Measurements from ENCODE around the gene SSH2. TPM values are rescaled to one million over a fixed set of nuclear protein-coding genes. Genes with fewer than 3 reads are reported as not detected.
A peak's percentile ranks its signal among the peaks of the same experiment; 100 is the strongest.

Gene SSH2
- total and polyA plus RNA-seq, 9 of the 15 experiments (the other 6 are each of a cell fraction or from before 2014, with no cell fraction given), result 3.9 to 16.1 (median 10.2) TPM

DNA sequence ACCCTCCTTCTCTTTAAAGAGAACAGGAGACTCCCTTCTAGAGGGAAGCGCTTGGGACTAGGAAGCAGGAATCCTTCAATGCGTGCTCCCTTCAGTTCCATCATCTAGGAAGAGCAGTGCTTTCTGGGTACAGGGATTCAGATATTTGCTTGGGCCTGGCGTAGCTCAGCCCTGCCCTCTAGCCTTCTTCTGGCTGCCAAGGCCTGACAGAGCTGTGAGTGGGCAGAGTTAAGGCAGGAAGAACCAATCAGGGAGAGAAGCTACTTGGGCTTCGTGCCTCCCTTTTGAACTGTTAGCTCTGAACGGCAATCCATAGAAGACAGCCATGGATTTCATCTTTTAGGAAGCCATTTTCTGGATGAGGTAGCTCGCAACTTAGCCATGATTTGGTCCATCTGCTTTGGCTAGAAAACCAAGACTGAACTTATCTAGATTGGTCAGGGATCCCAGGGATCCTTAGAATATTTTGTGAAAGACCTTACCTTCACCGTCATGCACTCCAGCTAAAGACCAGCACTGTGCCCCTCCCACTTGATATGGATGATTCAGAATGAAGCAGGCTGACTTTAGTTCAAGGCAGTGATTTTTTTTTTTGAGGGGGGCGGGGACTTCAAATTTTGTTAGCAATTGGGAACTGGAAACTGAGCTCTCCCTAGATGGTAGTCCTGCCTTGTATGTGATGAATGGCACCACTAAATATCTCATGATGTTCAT is 304.8 kb downstream of the SSH2 start:
- Histone ChIP-seq H3K9me1 (ENCODE audit: control insufficient read depth, insufficient read depth, low read length) (no peaks in the 10 kb centered on the region), H3K9ac (ENCODE audit: insufficient read depth in 1 of 2, low read depth in 2 of 2, low read length in 2 of 2) (no peak overlapping the region), H2AFZ (ENCODE audit: low read depth, low read length) (no peak overlapping the region), H3K4me1 (replicated peaks in 1 of 2; ENCODE audit: control insufficient read depth in 2 of 2, insufficient read depth in 2 of 2, low read length in 2 of 2) (peaks cover 12 to 24% of the 10 kb centered on the region in 2 experiments; a peak in 4 of 5 replicates), H3K4me3 (no peak overlapping the region), H3K79me2 (ENCODE audit: control insufficient read depth, insufficient read depth, low read length) (no peaks in the 10 kb centered on the region), H3K27ac (ENCODE audit: extremely low read depth, low read depth, low read length) (no peak overlapping the region), H3K27me3 (ENCODE audit: control insufficient read depth in 2 of 2, insufficient read depth in 2 of 2, low read length in 2 of 2) (no peaks in the 10 kb centered on the region), H3K4me2 (ENCODE audit: insufficient read depth, low read length) (no peak overlapping the region), H3K9me3 (replicated peaks; ENCODE audit: control insufficient read depth, insufficient read depth, low read depth, low read length) (no peaks in the 10 kb centered on the region), H4K20me1 (replicated peaks; ENCODE audit: control insufficient read depth, insufficient read depth, low read length) (no peaks in the 10 kb centered on the region; the same call in 1 of the 2 replicates), H3K36me3 (ENCODE audit: control insufficient read depth, insufficient read depth, low read length) (no peaks in the 10 kb centered on the region)
- intact Hi-C loops (cut with micrococcal nuclease), result no loop called here
- no TSS peak for BruUV-seq (replicated peaks)
- FAIRE-seq (no peak), ATAC-seq (no peak), DNase-seq (ENCODE audit: extremely low read depth in 1 of 4, low spot score in 3 of 4) (no peak)
- 49% methylated on average over 8 of the region's 8 CpGs for WGBS (ENCODE audit: insufficient coverage, low coverage, missing lambda C conversion rate)
- CTCF ChIA-PET (ENCODE audit: low intra/inter-chr PET ratio), result no interaction called here
- no peak for TF ChIP-seq EP300 (IDR thresholded peaks at IDR 0.05; ENCODE audit: low read length)
- TF ChIP-seq KDM1A (IDR thresholded peaks at IDR 0.05), result peak in 1 of 2 experiments; percentile 41; a peak in 1 of 4 replicates
- TF ChIP-seq, protein P1, sequence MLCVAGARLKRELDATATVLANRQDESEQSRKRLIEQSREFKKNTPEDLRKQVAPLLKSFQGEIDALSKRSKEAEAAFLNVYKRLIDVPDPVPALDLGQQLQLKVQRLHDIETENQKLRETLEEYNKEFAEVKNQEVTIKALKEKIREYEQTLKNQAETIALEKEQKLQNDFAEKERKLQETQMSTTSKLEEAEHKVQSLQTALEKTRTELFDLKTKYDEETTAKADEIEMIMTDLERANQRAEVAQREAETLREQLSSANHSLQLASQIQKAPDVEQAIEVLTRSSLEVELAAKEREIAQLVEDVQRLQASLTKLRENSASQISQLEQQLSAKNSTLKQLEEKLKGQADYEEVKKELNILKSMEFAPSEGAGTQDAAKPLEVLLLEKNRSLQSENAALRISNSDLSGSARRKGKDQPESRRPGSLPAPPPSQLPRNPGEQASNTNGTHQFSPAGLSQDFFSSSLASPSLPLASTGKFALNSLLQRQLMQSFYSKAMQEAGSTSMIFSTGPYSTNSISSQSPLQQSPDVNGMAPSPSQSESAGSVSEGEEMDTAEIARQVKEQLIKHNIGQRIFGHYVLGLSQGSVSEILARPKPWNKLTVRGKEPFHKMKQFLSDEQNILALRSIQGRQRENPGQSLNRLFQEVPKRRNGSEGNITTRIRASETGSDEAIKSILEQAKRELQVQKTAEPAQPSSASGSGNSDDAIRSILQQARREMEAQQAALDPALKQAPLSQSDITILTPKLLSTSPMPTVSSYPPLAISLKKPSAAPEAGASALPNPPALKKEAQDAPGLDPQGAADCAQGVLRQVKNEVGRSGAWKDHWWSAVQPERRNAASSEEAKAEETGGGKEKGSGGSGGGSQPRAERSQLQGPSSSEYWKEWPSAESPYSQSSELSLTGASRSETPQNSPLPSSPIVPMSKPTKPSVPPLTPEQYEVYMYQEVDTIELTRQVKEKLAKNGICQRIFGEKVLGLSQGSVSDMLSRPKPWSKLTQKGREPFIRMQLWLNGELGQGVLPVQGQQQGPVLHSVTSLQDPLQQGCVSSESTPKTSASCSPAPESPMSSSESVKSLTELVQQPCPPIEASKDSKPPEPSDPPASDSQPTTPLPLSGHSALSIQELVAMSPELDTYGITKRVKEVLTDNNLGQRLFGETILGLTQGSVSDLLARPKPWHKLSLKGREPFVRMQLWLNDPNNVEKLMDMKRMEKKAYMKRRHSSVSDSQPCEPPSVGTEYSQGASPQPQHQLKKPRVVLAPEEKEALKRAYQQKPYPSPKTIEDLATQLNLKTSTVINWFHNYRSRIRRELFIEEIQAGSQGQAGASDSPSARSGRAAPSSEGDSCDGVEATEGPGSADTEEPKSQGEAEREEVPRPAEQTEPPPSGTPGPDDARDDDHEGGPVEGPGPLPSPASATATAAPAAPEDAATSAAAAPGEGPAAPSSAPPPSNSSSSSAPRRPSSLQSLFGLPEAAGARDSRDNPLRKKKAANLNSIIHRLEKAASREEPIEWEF (CRISPR knock-in tag; IDR thresholded peaks at IDR 0.05), result no peak
- no peak for TF ChIP-seq ETV6 (IDR thresholded peaks at IDR 0.05; ENCODE audit: borderline replicate concordance in 1 of 2, low read depth in 2 of 2, low read length in 1 of 2)
- no peak for TF ChIP-seq ETV6 (CRISPR knock-in tag; IDR thresholded peaks at IDR 0.05; ENCODE audit: borderline replicate concordance)
- TF ChIP-seq CCNT2 (IDR thresholded peaks at IDR 0.05; ENCODE audit: borderline replicate concordance, extremely low read depth, insufficient read length, low read depth, low read length), result no peak
- no peak for TF ChIP-seq HMG20B (CRISPR knock-in tag; IDR thresholded peaks at IDR 0.05)
- TF ChIP-seq, protein P2, sequence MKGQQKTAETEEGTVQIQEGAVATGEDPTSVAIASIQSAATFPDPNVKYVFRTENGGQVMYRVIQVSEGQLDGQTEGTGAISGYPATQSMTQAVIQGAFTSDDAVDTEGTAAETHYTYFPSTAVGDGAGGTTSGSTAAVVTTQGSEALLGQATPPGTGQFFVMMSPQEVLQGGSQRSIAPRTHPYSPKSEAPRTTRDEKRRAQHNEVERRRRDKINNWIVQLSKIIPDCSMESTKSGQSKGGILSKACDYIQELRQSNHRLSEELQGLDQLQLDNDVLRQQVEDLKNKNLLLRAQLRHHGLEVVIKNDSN (CRISPR knock-in tag; IDR thresholded peaks at IDR 0.05), result no peak
- no peak for TF ChIP-seq CREB1 (IDR thresholded peaks at IDR 0.05)
- no peak for TF ChIP-seq CREB1 (CRISPR knock-in tag; IDR thresholded peaks at IDR 0.05)
- POLR2A ChIA-PET, result interaction anchor here (0.6 to 2.7 kb wide), 3 partner anchors 14 to 58 kb away, joined by 3 to 11 read pairs (median 3); no protein-coding TSS in a partner anchor
- in situ Hi-C loops (cut with MboI), result no loop called here
